Lung (tissue), 12 donors: ENCODE data around the gene ZNF521. TPM values are rescaled to one million over a fixed set of nuclear protein-coding genes. Genes with fewer than 3 reads are reported as not detected.

Experiments
- ATAC-seq: fragments of 200-7000 bp; cut with Tn5 transposase; one replicate; pipeline ENCODE4 v1.9.1; 2020; ENCODE audit warnings: moderate number of reproducible peaks; ENCODE audit not compliant: insufficient read depth, low FRiP score
- DNase-seq, 3 donors: peaks; one replicate each; pipeline ENCODE4 v3.0.0-alpha.2; 2013 to 2017
- H3K27ac ChIP-seq, 2 donors: one replicate each; pipeline ENCODE4 v1.5.1; 2013; ENCODE audit warnings: mild to moderate bottlenecking in 2 of 2, moderate library complexity in 2 of 2, control low read depth in 1 of 2, inconsistent platforms in 1 of 2, low read depth in 1 of 2, low read length in 1 of 2
- H3K27me3 ChIP-seq, 3 donors: one replicate each; pipeline ENCODE4 v1.5.1; 2013; ENCODE audit warnings: low read length in 2 of 3; ENCODE audit not compliant: control insufficient read depth in 3 of 3, insufficient read depth in 3 of 3
- H3K36me3 ChIP-seq, 4 donors: one replicate each; pipeline ENCODE4 v1.5.1; 2013; ENCODE audit warnings: low read length in 4 of 4, mild to moderate bottlenecking in 1 of 4, moderate library complexity in 1 of 4; ENCODE audit not compliant: control insufficient read depth in 4 of 4, insufficient read depth in 4 of 4
- H3K4me1 ChIP-seq, 5 donors: one replicate each; pipeline ENCODE4 v1.5.1; 2013; ENCODE audit warnings: low read length in 5 of 5, mild to moderate bottlenecking in 2 of 5, moderate library complexity in 1 of 5; ENCODE audit not compliant: control insufficient read depth in 5 of 5, insufficient read depth in 5 of 5
- H3K4me3 ChIP-seq: one replicate; pipeline ENCODE4 v1.5.1; 2013; ENCODE audit warnings: mild to moderate bottlenecking, control low read depth, moderate library complexity
- H3K9ac ChIP-seq, 2 donors: one replicate each; pipeline ENCODE4 v1.5.1; 2013; ENCODE audit warnings: low read length in 2 of 2, control low read depth in 1 of 2; ENCODE audit not compliant: insufficient read depth in 1 of 2
- H3K9me3 ChIP-seq, 4 donors: one replicate each; pipeline ENCODE4 v1.5.1; 2013; ENCODE audit warnings: low read length in 3 of 4, mild to moderate bottlenecking in 1 of 4, moderate library complexity in 1 of 4; ENCODE audit not compliant: control insufficient read depth in 4 of 4, insufficient read depth in 3 of 4
- WGBS, 2 donors: extraction: QIAGEN DNeasy Blood & Tissue Kit; methylation state at CpG; one replicate each; pipeline ENCODE4 v1.1.7; 2013; 5-methylcytosine and 5-hydroxymethylcytosine counted together
- polyA plus RNA-seq, 2 donors: library from polyadenylated mRNA; stranded (reverse); fragments of 200-250 nt; gene quantifications; one replicate each; pipeline ENCODE4 v1.2.1, GENCODE V29; 2013
- total RNA-seq, 2 donors: library from RNA; depleted of rRNA in 1 of 2; stranded (reverse); fragments of >200 nt in 1 of 2; gene quantifications; one replicate each; pipeline ENCODE4 v1.2.1, GENCODE V29; 2014 to 2021
- TF ChIP-seq, protein P1 (sequence below): IDR thresholded peaks from 2 replicates; pipeline ENCODE4 v1.5.1; 2012; ENCODE audit warnings: mild to moderate bottlenecking; ENCODE audit errors: control extremely low read depth, extremely low read depth
- donor health status: control.
- donor health status: control.
- donor health status: Bipolar disorder and iron deficiency.
- donor health status: healthy.
- donor health status: DM: yes; HTN: yes; CAD: no.

The ZNF521 gene
- total and polyA plus RNA-seq, 4 donors: 1.5 to 48.8 (median 10.7) TPM

DNA sequence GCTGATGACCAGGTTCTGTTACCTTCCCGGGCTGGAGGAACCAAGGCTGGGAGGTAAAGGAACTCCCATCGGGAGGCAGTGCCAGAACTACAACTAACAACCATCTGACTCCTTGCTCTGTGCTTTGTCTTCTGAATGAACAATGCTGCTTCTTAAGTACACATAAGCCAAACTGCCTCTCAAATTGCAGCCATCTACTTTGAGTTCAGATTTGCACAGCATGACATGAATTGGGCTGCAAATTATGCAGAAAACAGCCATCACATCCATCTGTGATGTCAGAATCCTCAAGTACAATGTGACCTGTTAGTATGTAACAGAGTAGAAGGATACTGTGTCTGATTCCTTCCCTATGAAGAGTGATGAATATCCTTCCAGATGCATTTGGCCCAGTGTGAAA, 290.6 kb downstream of the ZNF521 start:
- Histone ChIP-seq H3K9ac (no peak overlapping the region), H3K27ac (no peak overlapping the region), H3K27me3 (no peaks in the 10 kb centered on the region), H3K4me1 (peaks cover 0 to 18% (median 1%) of the 10 kb centered on the region in 5 donors), H3K4me3 (no peak overlapping the region), H3K36me3 (no peaks in the 10 kb centered on the region), H3K9me3 (no peaks in the 10 kb centered on the region)
- TF ChIP-seq, protein P1, sequence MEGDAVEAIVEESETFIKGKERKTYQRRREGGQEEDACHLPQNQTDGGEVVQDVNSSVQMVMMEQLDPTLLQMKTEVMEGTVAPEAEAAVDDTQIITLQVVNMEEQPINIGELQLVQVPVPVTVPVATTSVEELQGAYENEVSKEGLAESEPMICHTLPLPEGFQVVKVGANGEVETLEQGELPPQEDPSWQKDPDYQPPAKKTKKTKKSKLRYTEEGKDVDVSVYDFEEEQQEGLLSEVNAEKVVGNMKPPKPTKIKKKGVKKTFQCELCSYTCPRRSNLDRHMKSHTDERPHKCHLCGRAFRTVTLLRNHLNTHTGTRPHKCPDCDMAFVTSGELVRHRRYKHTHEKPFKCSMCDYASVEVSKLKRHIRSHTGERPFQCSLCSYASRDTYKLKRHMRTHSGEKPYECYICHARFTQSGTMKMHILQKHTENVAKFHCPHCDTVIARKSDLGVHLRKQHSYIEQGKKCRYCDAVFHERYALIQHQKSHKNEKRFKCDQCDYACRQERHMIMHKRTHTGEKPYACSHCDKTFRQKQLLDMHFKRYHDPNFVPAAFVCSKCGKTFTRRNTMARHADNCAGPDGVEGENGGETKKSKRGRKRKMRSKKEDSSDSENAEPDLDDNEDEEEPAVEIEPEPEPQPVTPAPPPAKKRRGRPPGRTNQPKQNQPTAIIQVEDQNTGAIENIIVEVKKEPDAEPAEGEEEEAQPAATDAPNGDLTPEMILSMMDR: no peak
- DNase-seq (no peak), ATAC-seq (no peak)
- WGBS, 2 donors: 90 to 98% methylated on average over 2 of the region's 2 CpGs

DNA sequence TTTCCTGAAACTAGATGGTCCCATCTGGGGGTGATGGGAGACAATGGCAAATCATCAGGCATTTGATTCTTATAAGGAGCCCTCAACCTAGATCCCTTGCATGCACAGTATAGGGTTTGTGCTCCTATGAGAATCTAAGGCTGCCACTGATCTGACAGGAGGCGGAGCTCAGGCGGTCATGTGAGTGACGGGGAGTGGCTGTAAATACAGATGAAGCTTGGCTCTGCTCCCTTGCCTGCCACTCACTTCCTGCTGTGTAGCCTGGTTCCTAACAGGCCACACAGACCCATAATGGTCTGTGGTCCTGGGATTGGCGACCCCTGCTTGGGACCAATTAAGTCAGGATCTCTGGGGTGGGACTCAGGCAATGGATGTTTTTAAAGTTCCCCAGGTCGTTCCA, 293.4 kb downstream of the ZNF521 start:
- H3K27me3 ChIP-seq: no peaks in the 10 kb centered on the region
- no peak overlapping the region for H3K9ac ChIP-seq
- TF ChIP-seq, protein P1: no peak
- peak in 1 of 3 donors; percentile 29 for DNase-seq
- no peaks in the 10 kb centered on the region for H3K9me3 ChIP-seq
- WGBS, 2 donors: 90 to 94% methylated on average over 5 of the region's 5 CpGs
- ATAC-seq: no peak
- no peak overlapping the region for H3K27ac ChIP-seq
- H3K4me3 ChIP-seq: no peak overlapping the region
- no peaks in the 10 kb centered on the region for H3K36me3 ChIP-seq
- H3K4me1 ChIP-seq: peaks cover 0 to 28% (median 1%) of the 10 kb centered on the region in 5 donors

DNA sequence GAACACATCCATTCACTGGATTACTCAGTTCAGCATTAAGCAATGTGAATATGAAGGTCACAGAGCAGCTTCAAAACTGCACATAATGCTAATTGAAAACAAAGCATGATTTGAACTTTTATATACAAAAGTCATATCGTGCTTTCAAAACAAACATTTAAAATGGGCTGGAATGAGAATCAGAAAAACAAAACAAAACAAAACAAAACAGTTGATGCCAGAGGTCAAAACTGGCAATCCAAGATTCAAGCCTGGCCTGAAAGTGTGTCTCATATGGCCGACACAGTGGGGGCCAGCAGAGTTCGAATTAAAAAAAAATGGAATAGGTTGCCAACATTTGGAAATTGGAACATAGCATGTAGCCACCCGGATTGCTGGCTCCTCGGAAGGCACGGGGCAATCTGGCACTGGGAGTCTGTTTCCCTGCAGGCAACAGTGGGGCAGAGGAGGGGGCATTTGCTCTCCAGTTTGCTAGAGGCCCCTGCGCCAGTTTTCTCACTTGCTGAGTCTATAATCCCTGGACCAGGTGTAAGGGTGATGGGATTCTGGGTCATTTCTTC, 294.4 kb downstream of the ZNF521 start:
- no peak for ATAC-seq
- no peak overlapping the region for H3K9ac ChIP-seq
- no peaks in the 10 kb centered on the region for H3K27me3 ChIP-seq
- H3K9me3 ChIP-seq: no peaks in the 10 kb centered on the region
- peak; percentile 32 to 80 (median 77) for DNase-seq
- 85 to 92% methylated on average over 7 of the region's 7 CpGs for WGBS, 2 donors
- TF ChIP-seq, protein P1: no peak
- H3K4me1 ChIP-seq: peaks cover 0 to 37% (median 1%) of the 10 kb centered on the region in 5 donors
- H3K27ac ChIP-seq: no peak overlapping the region
- H3K36me3 ChIP-seq: no peaks in the 10 kb centered on the region
- H3K4me3 ChIP-seq: no peak overlapping the region

DNA sequence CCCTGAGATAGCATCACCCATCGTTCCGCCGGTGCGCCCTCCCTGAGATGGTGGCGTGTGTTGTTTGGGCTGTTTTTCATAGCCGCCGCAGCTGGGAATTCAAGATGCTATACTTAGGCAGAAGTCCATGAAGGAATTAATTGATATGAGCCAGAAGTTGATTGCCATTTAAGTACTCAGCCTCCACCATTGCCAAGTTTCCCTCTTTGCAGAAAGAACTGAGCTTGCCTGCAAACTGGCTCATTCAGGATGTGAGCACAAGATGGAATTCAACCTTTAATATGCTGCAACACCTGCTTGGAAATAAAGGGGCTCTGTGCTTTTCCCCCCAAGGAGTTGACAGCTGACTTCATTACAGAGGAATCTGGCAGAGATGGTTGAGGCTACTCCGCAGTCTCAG, 295.5 kb downstream of the ZNF521 start:
- H3K4me3 ChIP-seq: peak overlapping the region; percentile 8
- no peak overlapping the region for H3K27ac ChIP-seq
- WGBS, 2 donors: 69 to 91% methylated on average over 8 of the region's 8 CpGs
- TF ChIP-seq, protein P1: no peak
- H3K36me3 ChIP-seq: no peaks in the 10 kb centered on the region
- peaks cover 0 to 45% (median 1%) of the 10 kb centered on the region in 5 donors for H3K4me1 ChIP-seq
- H3K27me3 ChIP-seq: no peaks in the 10 kb centered on the region
- no peaks in the 10 kb centered on the region for H3K9me3 ChIP-seq
- DNase-seq (peak; percentile 71 to 95 (median 91)), ATAC-seq (no peak)
- no peak overlapping the region for H3K9ac ChIP-seq
